ENCODE measurements around the gene DCAF4. TPM values are rescaled to one million over a fixed set of nuclear protein-coding genes. Genes with fewer than 3 reads are reported as not detected.

Gene DCAF4
- total RNA-seq, 1 donor from 2014 or later = 7.7 TPM

- Mint-ChIP-seq H3K9me3 (ENCODE audit: unreplicated experiment) (no peaks in the 10 kb centered on the region), H3K4me3 (ENCODE audit: unreplicated experiment) (no peak overlapping the region), H3K27me3 (ENCODE audit: unreplicated experiment) (peaks cover 4% of the 10 kb centered on the region), H3K27ac (ENCODE audit: unreplicated experiment) (no peak overlapping the region), H3K36me3 (ENCODE audit: low read depth, unreplicated experiment) (no peaks in the 10 kb centered on the region), H3K4me1 (ENCODE audit: unreplicated experiment) (no peaks in the 10 kb centered on the region)
- DNase-seq (ENCODE audit: low spot score) = no peak
- no peak for TF ChIP-seq CTCF (IDR thresholded peaks at IDR 0.05; ENCODE audit: unreplicated experiment)
Observed at GRCh38 chr14:72924337-72924736, 1.9 kb upstream of the DCAF4 start.

- Mint-ChIP-seq H3K4me3 (ENCODE audit: unreplicated experiment) (peak overlapping the region; percentile 88), H3K4me1 (ENCODE audit: unreplicated experiment) (no peaks in the 10 kb centered on the region), H3K9me3 (ENCODE audit: unreplicated experiment) (no peaks in the 10 kb centered on the region), H3K27ac (ENCODE audit: unreplicated experiment) (no peak overlapping the region), H3K27me3 (ENCODE audit: unreplicated experiment) (peaks cover 4% of the 10 kb centered on the region), H3K36me3 (ENCODE audit: low read depth, unreplicated experiment) (no peaks in the 10 kb centered on the region)
- TF ChIP-seq CTCF (IDR thresholded peaks at IDR 0.05; ENCODE audit: unreplicated experiment) = no peak
- no peak for DNase-seq (ENCODE audit: low spot score)
Observed at GRCh38 chr14:72925171-72925759, 999 bp upstream of the DCAF4 start.

GRCh38 chr14:72925815-72926291, 411 bp upstream of the DCAF4 start:
- Mint-ChIP-seq H3K27me3 (ENCODE audit: unreplicated experiment) (peaks cover 4% of the 10 kb centered on the region), H3K36me3 (ENCODE audit: low read depth, unreplicated experiment) (no peaks in the 10 kb centered on the region), H3K9me3 (ENCODE audit: unreplicated experiment) (no peaks in the 10 kb centered on the region), H3K4me1 (ENCODE audit: unreplicated experiment) (no peaks in the 10 kb centered on the region), H3K4me3 (ENCODE audit: unreplicated experiment) (peak overlapping the region; percentile 88), H3K27ac (ENCODE audit: unreplicated experiment) (no peak overlapping the region)
- no peak for TF ChIP-seq CTCF (IDR thresholded peaks at IDR 0.05; ENCODE audit: unreplicated experiment)
- no peak for DNase-seq (ENCODE audit: low spot score)

- no peaks in the 10 kb centered on the region for H3K9me3 Mint-ChIP-seq (ENCODE audit: unreplicated experiment)
- H3K27me3 Mint-ChIP-seq (ENCODE audit: unreplicated experiment) = peaks cover 4% of the 10 kb centered on the region
- no peaks in the 10 kb centered on the region for H3K36me3 Mint-ChIP-seq (ENCODE audit: low read depth, unreplicated experiment)
- H3K27ac Mint-ChIP-seq (ENCODE audit: unreplicated experiment) = no peak overlapping the region
- no peaks in the 10 kb centered on the region for H3K4me1 Mint-ChIP-seq (ENCODE audit: unreplicated experiment)
- TF ChIP-seq CTCF (IDR thresholded peaks at IDR 0.05; ENCODE audit: unreplicated experiment) = no peak
- no peak overlapping the region for H3K4me3 Mint-ChIP-seq (ENCODE audit: unreplicated experiment)
- DNase-seq (ENCODE audit: low spot score) = no peak
Observed at GRCh38 chr14:72928872-72929271, 2.6 kb downstream of the DCAF4 start.

GRCh38 chr14:72929316-72930080, 3.2 kb downstream of the DCAF4 start:
- no peak for DNase-seq (ENCODE audit: low spot score)
- Mint-ChIP-seq H3K36me3 (ENCODE audit: low read depth, unreplicated experiment) (no peaks in the 10 kb centered on the region), H3K27ac (ENCODE audit: unreplicated experiment) (no peak overlapping the region), H3K4me3 (ENCODE audit: unreplicated experiment) (no peak overlapping the region), H3K4me1 (ENCODE audit: unreplicated experiment) (no peaks in the 10 kb centered on the region), H3K9me3 (ENCODE audit: unreplicated experiment) (no peaks in the 10 kb centered on the region), H3K27me3 (ENCODE audit: unreplicated experiment) (peaks cover 4% of the 10 kb centered on the region)
- no peak for TF ChIP-seq CTCF (IDR thresholded peaks at IDR 0.05; ENCODE audit: unreplicated experiment)
